ENCODE measurements around the gene TMEM98.
"Not testable (repeated sequence)": the region's sequence is repeated elsewhere in the genome, so short reads cannot be mapped to it uniquely, and the experiment has no call there.

Gene TMEM98

GRCh38 chr17:32985050-32985756, 57.2 kb downstream of the TMEM98 start:
- no peak overlapping the region for H3K4me2 ChIP-seq (ENCODE audit: low read depth, low read length)
- TF ChIP-seq CTCF (IDR thresholded peaks at IDR 0.05; ENCODE audit: low read length): no peak
- no peak overlapping the region for H3K9ac ChIP-seq (ENCODE audit: low read length)
- no peaks in the 10 kb centered on the region for H3K27me3 ChIP-seq (replicated peaks; ENCODE audit: insufficient read depth, low read length)
- H2AFZ ChIP-seq (ENCODE audit: low read length): no peak overlapping the region
- H3K4me1 ChIP-seq (ENCODE audit: low read length): peaks cover 22% of the 10 kb centered on the region
- no peak for DNase-seq
- no peaks in the 10 kb centered on the region for H3K9me3 ChIP-seq (replicated peaks; ENCODE audit: insufficient read depth, low read length)
- H3K27ac ChIP-seq (ENCODE audit: low read length): no peak overlapping the region
- no peaks in the 10 kb centered on the region for H3K36me3 ChIP-seq (replicated peaks; ENCODE audit: insufficient read depth, low read length)
- H3K4me3 ChIP-seq (ENCODE audit: low read length): no peak overlapping the region
- H3F3A ChIP-seq (ENCODE audit: insufficient read depth, low read length): peaks cover 15% of the 10 kb centered on the region
- no peaks in the 10 kb centered on the region for H3K79me2 ChIP-seq (ENCODE audit: low read length)
- H3K9me2 ChIP-seq (replicated peaks; ENCODE audit: insufficient read depth, low read length): no peaks in the 10 kb centered on the region
- no peaks in the 10 kb centered on the region for H4K20me1 ChIP-seq (ENCODE audit: insufficient read depth, low read length)

- DNase-seq: peak; percentile 52
- peak overlapping the region; percentile 13; the same call in 1 of the 2 replicates for H3K4me2 ChIP-seq (ENCODE audit: low read depth, low read length)
- not testable (repeated sequence) for H3K79me2 ChIP-seq (ENCODE audit: low read length); H4K20me1 ChIP-seq (ENCODE audit: insufficient read depth, low read length); H3K9me2 ChIP-seq (replicated peaks; ENCODE audit: insufficient read depth, low read length); H3K4me3 ChIP-seq (ENCODE audit: low read length); H3K9ac ChIP-seq (ENCODE audit: low read length); H3K27me3 ChIP-seq (replicated peaks; ENCODE audit: insufficient read depth, low read length); H2AFZ ChIP-seq (ENCODE audit: low read length); H3K9me3 ChIP-seq (replicated peaks; ENCODE audit: insufficient read depth, low read length); H3K36me3 ChIP-seq (replicated peaks; ENCODE audit: insufficient read depth, low read length)
- H3K4me1 ChIP-seq (ENCODE audit: low read length): peaks cover 26% of the 10 kb centered on the region
- H3F3A ChIP-seq (ENCODE audit: insufficient read depth, low read length): peaks cover 15% of the 10 kb centered on the region
- peak overlapping the region; percentile 84; the same call in 1 of the 2 replicates for H3K27ac ChIP-seq (ENCODE audit: low read length)
Measured at GRCh38 chr17:32987453-32987805, 59.5 kb downstream of the TMEM98 start.

- not testable (repeated sequence) for H2AFZ ChIP-seq (ENCODE audit: low read length); H4K20me1 ChIP-seq (ENCODE audit: insufficient read depth, low read length); H3K9ac ChIP-seq (ENCODE audit: low read length); DNase-seq; H3K79me2 ChIP-seq (ENCODE audit: low read length); H3K36me3 ChIP-seq (replicated peaks; ENCODE audit: insufficient read depth, low read length); H3K9me3 ChIP-seq (replicated peaks; ENCODE audit: insufficient read depth, low read length); H3K27me3 ChIP-seq (replicated peaks; ENCODE audit: insufficient read depth, low read length); H3K9me2 ChIP-seq (replicated peaks; ENCODE audit: insufficient read depth, low read length); H3K4me3 ChIP-seq (ENCODE audit: low read length)
- H3K4me1 ChIP-seq (ENCODE audit: low read length): peaks cover 31% of the 10 kb centered on the region
- H3K27ac ChIP-seq (ENCODE audit: low read length): peak overlapping the region; percentile 84; the same call in 1 of the 2 replicates
- peak overlapping the region; percentile 13; the same call in 1 of the 2 replicates for H3K4me2 ChIP-seq (ENCODE audit: low read depth, low read length)
- peaks cover 15% of the 10 kb centered on the region for H3F3A ChIP-seq (ENCODE audit: insufficient read depth, low read length)
Measured at GRCh38 chr17:32987868-32988267, 59.9 kb downstream of the TMEM98 start.

GRCh38 chr17:32988481-32989101, 60.6 kb downstream of the TMEM98 start:
- Histone ChIP-seq H3K4me1 (ENCODE audit: low read length) (peaks cover 38% of the 10 kb centered on the region), H4K20me1 (ENCODE audit: insufficient read depth, low read length) (no peaks in the 10 kb centered on the region), H3K27ac (ENCODE audit: low read length) (no peak overlapping the region; the same call in 1 of the 2 replicates), H3K27me3 (replicated peaks; ENCODE audit: insufficient read depth, low read length) (no peaks in the 10 kb centered on the region), H3K4me3 (ENCODE audit: low read length) (no peak overlapping the region), H3K36me3 (replicated peaks; ENCODE audit: insufficient read depth, low read length) (no peaks in the 10 kb centered on the region), H3K9me2 (replicated peaks; ENCODE audit: insufficient read depth, low read length) (no peaks in the 10 kb centered on the region), H3K4me2 (ENCODE audit: low read depth, low read length) (no peak overlapping the region), H3K9ac (ENCODE audit: low read length) (no peak overlapping the region), H3K79me2 (ENCODE audit: low read length) (no peaks in the 10 kb centered on the region), H3F3A (ENCODE audit: insufficient read depth, low read length) (peaks cover 18% of the 10 kb centered on the region), H3K9me3 (replicated peaks; ENCODE audit: insufficient read depth, low read length) (no peaks in the 10 kb centered on the region), H2AFZ (ENCODE audit: low read length) (no peak overlapping the region)
- TF ChIP-seq EZH2 (optimal IDR thresholded peaks at IDR 0.05; ENCODE audit: low read depth, low read length): no peak
- DNase-seq: no peak
